RCC 7860 (cell line): ENCODE measurements around the gene MASP1.

ENCODE experiments used
- DNase-seq: peaks from one replicate; pipeline ENCODE4 v3.0.0-alpha.2; 2015; ENCODE audit warnings: low spot score
- FAIRE-seq: peaks from 2 replicates; lab custom pipeline; 2012; peaks lifted over from hg19 to GRCh38; lab: Jason Lieb, UNC

Gene MASP1

GRCh38 chr3:187193181-187193580 lies 98.4 kb downstream of the MASP1 start:
- no peak for FAIRE-seq

GRCh38 chr3:187191271-187191670 lies 100.3 kb downstream of the MASP1 start:
- no peak for FAIRE-seq
- DNase-seq = no peak

More at GRCh38 chr3:187193181-187193580, 98.4 kb downstream of the MASP1 start:
- DNase-seq = no peak

- DNase-seq = no peak
- no peak for FAIRE-seq
Measured at GRCh38 chr3:187188931-187189330, 102.6 kb downstream of the MASP1 start.

- FAIRE-seq = no peak
Measured at GRCh38 chr3:187186801-187187421, 104.6 kb downstream of the MASP1 start.

GRCh38 chr3:187186375-187186774 lies 105.2 kb downstream of the MASP1 start:
- FAIRE-seq (no peak), DNase-seq (no peak)

More at GRCh38 chr3:187186801-187187421, 104.6 kb downstream of the MASP1 start:
- DNase-seq = no peak

GRCh38 chr3:187185759-187186158 lies 105.8 kb downstream of the MASP1 start:
- DNase-seq = no peak
- FAIRE-seq = no peak
